Omental fat pad (tissue), 4 donors: Measurements from ENCODE around the gene RSRP1. TPM values are rescaled to one million over a fixed set of nuclear protein-coding genes. Genes with fewer than 3 reads are reported as not detected.

Experiments used
- ATAC-seq: fragments of 150-250 bp; one replicate; pipeline ENCODE4 v1.9.1; 2016; ENCODE audit warnings: mild to moderate bottlenecking, moderate library complexity; ENCODE audit not compliant: low FRiP score
- DNase-seq: peaks from one replicate; pipeline ENCODE4 v3.0.0-alpha.2; 2019; ENCODE audit warnings: low spot score
- CTCF ChIP-seq, 3 donors: fragments of 450-650 bp; IDR thresholded peaks; one replicate each; pipeline ENCODE4 v1.5.1; 2016 to 2017; ENCODE audit warnings: antibody characterized with exemption in 3 of 3, mild to moderate bottlenecking in 3 of 3, moderate library complexity in 2 of 3
- total RNA-seq, 4 donors: library from RNA; depleted of rRNA; stranded (reverse); fragments of >200 nt; gene quantifications; one replicate each; pipeline ENCODE4 v1.1.0, GENCODE V29; 2016

Gene RSRP1
- total RNA-seq, 4 donors from 2014 or later: 98.7 to 236 (median 103) TPM

GRCh38 chr1:25208092-25208491, 39.2 kb downstream of the RSRP1 start:
- ATAC-seq: no peak
- no peak for TF ChIP-seq CTCF (IDR thresholded peaks at IDR 0.05)
- no peak for DNase-seq

GRCh38 chr1:25206201-25206600, 41.1 kb downstream of the RSRP1 start:
- TF ChIP-seq CTCF (IDR thresholded peaks at IDR 0.05): no peak
- ATAC-seq: no peak
- no peak for DNase-seq

DNA sequence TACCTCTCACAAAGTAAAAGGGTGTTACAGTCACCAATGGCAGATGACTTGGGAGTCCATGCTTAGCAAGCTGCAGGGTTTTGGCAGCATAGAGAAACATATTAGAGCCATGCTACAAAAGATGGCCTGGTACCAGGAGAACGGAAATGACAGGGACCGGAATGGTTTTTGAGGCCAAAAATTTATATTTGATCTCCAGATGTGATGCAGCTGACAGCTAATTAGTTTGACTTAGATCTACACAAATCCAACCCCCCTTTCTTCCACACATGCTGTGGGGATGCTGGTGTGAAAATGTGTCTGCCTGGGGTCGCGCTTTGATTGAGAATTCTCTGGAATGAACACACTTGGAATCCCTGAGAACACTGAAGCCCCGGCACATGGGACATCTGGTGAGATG, 41.5 kb downstream of the RSRP1 start:
- DNase-seq: no peak
- TF ChIP-seq CTCF (IDR thresholded peaks at IDR 0.05): no peak
- ATAC-seq: no peak

- DNase-seq (no peak), ATAC-seq (no peak)
- TF ChIP-seq CTCF (IDR thresholded peaks at IDR 0.05): peak in 1 of 3 donors; percentile 9
Measured at GRCh38 chr1:25204797-25205480, 42.3 kb downstream of the RSRP1 start.

GRCh38 chr1:25201006-25201405, 46.2 kb downstream of the RSRP1 start:
- ATAC-seq (no peak), DNase-seq (no peak)
- no peak for TF ChIP-seq CTCF (IDR thresholded peaks at IDR 0.05)

DNA sequence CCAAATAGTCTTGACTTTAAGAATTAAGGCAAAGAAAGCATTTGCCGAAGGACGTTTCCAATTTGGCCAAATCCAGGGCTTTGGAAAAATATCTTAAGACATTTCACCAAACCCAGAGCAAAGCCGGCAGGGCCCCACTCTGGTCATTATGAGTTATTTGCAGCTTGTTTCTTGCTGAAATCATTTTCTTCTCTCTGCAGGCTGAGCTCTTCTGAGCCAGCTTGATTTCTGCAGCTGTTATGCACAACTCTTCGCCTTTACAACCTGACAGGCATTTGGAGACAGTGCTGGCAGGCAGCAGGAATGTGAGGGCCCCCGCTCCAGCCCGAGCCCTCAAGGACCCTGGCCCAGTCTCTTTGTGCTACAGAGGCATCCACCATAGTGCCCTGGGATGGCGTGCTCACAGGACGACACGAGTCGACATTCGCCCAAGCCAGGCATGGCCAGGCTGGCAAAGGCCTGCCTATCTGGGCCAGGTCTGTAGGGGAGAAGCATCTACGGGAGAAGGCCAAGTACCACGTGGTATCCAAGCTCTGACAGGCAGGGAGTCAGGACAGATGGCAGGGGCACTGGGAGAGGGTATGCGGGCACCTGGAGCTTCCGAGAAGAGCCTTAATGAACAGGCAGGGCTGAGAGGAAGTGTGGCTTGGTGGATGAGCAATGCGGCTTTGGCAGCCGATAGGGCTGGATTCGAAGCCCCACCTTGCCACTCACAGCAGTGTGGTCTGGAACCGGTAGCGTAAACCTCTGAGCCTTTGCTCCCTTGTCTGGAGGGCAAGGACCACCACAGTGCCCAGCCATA, 47.2 kb downstream of the RSRP1 start:
- TF ChIP-seq CTCF (IDR thresholded peaks at IDR 0.05): no peak
- ATAC-seq: no peak
- DNase-seq: no peak
